Measurements from ENCODE around the gene RBP5. TPM values are rescaled to one million over a fixed set of nuclear protein-coding genes. Genes with fewer than 3 reads are reported as not detected.

Gene RBP5
- polyA plus RNA-seq, 2 of the 4 experiments (the other 2 are of a cell fraction) = 0.25 TPM; not detected in 1

DNA sequence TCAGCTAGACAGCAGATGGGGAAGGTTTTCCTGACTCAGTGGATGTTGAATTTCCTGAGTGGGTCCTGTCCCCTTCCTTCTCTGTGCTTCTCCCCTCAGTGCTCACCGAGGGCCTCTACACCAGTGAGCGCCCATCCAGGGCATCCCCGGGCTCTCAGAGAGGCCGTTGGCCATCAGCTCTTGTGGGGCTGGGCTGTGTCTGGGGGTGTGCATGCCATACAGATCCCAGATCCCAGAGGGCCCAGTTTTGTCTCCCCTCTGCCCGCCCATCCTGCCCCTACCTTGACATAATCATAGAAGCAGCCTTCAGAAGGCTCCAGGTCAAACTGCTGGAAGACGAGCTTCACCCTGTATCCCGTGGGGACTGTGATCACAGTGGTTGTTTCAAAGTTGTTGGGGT, 37.5 kb downstream of the RBP5 start (continued):
- TF ChIP-seq HOXB5 (CRISPR knock-in tag; IDR thresholded peaks at IDR 0.05) (no peak), SMC3 (IDR thresholded peaks at IDR 0.05) (no peak), TP53 (CRISPR knock-in tag; IDR thresholded peaks at IDR 0.05) (no peak), ZC3H11A (IDR thresholded peaks at IDR 0.05) (no peak)

DNA sequence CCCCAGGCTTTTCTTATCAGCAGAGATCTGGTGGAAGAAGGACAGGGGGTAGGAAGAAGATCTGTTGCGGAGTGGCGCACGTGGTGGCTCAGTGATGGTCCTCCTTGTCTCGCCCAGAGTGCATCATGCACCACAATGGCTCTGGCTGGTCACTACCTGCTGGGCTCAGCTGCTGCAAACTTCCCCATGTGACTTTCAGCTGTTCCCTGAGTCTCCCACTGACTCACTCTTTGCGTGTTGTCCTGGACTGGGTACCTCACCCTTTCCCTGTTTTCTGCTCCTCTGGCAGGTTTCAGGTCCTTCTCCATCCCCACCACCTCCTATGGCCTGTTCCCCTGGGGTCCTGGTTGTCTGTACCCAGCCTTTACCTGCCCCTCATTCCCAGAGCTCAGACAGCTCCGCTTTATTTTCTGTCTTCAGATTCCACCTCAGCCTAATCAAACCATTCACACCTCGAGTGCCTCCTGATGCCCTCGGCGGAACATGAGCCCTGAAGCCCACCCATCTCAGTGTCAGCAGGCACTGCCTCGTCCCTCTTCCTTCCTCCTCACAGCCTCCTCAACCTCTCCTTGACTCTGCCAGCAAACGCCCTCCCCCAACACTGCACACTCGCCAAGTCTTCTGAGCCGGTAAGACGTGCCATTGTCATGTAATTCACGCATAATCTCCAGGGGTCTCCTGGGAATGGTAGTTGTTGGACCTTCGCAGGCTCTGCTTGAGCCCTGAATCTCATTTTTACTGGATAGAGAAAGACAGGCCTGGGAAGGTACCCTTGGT, 38.3 kb downstream of the RBP5 start:
- ATAC-seq (no peak), FAIRE-seq (no peak), DNase-seq (ENCODE audit: low read depth in 1 of 2, low spot score in 1 of 2) (no peak)
- 90% methylated on average over 16 of the region's 16 CpGs for WGBS (ENCODE audit: missing lambda C conversion rate)
- peaks cover 17% of the 10 kb centered on the region; the same call in 2 of the 3 replicates for H3K4me1 ChIP-seq
- ChIA-PET POLR2A (interaction anchor here (1.5 to 3.6 kb wide), 3 partner anchors 10 to 30 kb away, joined by 5 to 19 read pairs (median 9); partner anchors contain the start of gene C1S), CTCF (interaction anchor here (0.8 to 13.4 kb wide), 15 partner anchors 8 to 218 kb away, joined by 3 to 197 read pairs (median 4); partner anchors contain the start of genes C12orf57, C1RL, C1S and LPCAT3)
- no peak overlapping the region for H3K4me2 ChIP-seq
- H3K27ac ChIP-seq = peak overlapping the region; percentile 30 to 91; a peak in 4 of 6 replicates
- H3K4me3 ChIP-seq = no peak overlapping the region
- TF ChIP-seq, protein P1, sequence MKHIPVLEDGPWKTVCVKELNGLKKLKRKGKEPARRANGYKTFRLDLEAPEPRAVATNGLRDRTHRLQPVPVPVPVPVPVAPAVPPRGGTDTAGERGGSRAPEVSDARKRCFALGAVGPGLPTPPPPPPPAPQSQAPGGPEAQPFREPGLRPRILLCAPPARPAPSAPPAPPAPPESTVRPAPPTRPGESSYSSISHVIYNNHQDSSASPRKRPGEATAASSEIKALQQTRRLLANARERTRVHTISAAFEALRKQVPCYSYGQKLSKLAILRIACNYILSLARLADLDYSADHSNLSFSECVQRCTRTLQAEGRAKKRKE (CRISPR knock-in tag; IDR thresholded peaks at IDR 0.05; ENCODE audit: low read depth) = no peak
- TF ChIP-seq RARB (CRISPR knock-in tag; IDR thresholded peaks at IDR 0.05) (no peak), HOXB13 (CRISPR knock-in tag; IDR thresholded peaks at IDR 0.05; ENCODE audit: low read depth) (no peak), POLR2A (IDR thresholded peaks at IDR 0.05; ENCODE audit: low read length) (no peak), ZC3H11A (IDR thresholded peaks at IDR 0.05) (no peak), RNF2 (IDR thresholded peaks at IDR 0.05; ENCODE audit: borderline replicate concordance, low read depth) (no peak), SREBF2 (IDR thresholded peaks at IDR 0.05) (no peak), ESRRA (IDR thresholded peaks at IDR 0.05; ENCODE audit: borderline replicate concordance, low read length) (no peak), KDM5A (IDR thresholded peaks at IDR 0.05) (no peak)
- TF ChIP-seq, protein P2, sequence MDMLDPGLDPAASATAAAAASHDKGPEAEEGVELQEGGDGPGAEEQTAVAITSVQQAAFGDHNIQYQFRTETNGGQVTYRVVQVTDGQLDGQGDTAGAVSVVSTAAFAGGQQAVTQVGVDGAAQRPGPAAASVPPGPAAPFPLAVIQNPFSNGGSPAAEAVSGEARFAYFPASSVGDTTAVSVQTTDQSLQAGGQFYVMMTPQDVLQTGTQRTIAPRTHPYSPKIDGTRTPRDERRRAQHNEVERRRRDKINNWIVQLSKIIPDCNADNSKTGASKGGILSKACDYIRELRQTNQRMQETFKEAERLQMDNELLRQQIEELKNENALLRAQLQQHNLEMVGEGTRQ (IDR thresholded peaks at IDR 0.05) = no peak
- TF ChIP-seq, protein P3, sequence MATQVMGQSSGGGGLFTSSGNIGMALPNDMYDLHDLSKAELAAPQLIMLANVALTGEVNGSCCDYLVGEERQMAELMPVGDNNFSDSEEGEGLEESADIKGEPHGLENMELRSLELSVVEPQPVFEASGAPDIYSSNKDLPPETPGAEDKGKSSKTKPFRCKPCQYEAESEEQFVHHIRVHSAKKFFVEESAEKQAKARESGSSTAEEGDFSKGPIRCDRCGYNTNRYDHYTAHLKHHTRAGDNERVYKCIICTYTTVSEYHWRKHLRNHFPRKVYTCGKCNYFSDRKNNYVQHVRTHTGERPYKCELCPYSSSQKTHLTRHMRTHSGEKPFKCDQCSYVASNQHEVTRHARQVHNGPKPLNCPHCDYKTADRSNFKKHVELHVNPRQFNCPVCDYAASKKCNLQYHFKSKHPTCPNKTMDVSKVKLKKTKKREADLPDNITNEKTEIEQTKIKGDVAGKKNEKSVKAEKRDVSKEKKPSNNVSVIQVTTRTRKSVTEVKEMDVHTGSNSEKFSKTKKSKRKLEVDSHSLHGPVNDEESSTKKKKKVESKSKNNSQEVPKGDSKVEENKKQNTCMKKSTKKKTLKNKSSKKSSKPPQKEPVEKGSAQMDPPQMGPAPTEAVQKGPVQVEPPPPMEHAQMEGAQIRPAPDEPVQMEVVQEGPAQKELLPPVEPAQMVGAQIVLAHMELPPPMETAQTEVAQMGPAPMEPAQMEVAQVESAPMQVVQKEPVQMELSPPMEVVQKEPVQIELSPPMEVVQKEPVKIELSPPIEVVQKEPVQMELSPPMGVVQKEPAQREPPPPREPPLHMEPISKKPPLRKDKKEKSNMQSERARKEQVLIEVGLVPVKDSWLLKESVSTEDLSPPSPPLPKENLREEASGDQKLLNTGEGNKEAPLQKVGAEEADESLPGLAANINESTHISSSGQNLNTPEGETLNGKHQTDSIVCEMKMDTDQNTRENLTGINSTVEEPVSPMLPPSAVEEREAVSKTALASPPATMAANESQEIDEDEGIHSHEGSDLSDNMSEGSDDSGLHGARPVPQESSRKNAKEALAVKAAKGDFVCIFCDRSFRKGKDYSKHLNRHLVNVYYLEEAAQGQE (IDR thresholded peaks at IDR 0.05) = no peak
- TF ChIP-seq, protein P4, sequence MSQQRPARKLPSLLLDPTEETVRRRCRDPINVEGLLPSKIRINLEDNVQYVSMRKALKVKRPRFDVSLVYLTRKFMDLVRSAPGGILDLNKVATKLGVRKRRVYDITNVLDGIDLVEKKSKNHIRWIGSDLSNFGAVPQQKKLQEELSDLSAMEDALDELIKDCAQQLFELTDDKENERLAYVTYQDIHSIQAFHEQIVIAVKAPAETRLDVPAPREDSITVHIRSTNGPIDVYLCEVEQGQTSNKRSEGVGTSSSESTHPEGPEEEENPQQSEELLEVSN (IDR thresholded peaks at IDR 0.05; ENCODE audit: borderline replicate concordance, low read depth) = no peak
- TF ChIP-seq, protein P5, sequence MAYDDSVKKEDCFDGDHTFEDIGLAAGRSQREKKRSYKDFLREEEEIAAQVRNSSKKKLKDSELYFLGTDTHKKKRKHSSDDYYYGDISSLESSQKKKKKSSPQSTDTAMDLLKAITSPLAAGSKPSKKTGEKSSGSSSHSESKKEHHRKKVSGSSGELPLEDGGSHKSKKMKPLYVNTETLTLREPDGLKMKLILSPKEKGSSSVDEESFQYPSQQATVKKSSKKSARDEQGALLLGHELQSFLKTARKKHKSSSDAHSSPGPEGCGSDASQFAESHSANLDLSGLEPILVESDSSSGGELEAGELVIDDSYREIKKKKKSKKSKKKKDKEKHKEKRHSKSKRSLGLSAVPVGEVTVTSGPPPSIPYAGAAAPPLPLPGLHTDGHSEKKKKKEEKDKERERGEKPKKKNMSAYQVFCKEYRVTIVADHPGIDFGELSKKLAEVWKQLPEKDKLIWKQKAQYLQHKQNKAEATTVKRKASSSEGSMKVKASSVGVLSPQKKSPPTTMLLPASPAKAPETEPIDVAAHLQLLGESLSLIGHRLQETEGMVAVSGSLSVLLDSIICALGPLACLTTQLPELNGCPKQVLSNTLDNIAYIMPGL (CRISPR knock-in tag; IDR thresholded peaks at IDR 0.05; ENCODE audit: borderline replicate concordance) = no peak
- TF ChIP-seq, protein P6, sequence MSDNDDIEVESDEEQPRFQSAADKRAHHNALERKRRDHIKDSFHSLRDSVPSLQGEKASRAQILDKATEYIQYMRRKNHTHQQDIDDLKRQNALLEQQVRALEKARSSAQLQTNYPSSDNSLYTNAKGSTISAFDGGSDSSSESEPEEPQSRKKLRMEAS (IDR thresholded peaks at IDR 0.05) = no peak
- no peaks in the 10 kb centered on the region for H3K9me3 ChIP-seq

All from A549 (cell line).